ENCODE measurements around the gene WFIKKN1. TPM values are rescaled to one million over a fixed set of nuclear protein-coding genes. Genes with fewer than 3 reads are reported as not detected.

The WFIKKN1 gene
- total and polyA plus RNA-seq, 2 experiments from 2014 or later: 3.5 to 6.8 TPM

DNA sequence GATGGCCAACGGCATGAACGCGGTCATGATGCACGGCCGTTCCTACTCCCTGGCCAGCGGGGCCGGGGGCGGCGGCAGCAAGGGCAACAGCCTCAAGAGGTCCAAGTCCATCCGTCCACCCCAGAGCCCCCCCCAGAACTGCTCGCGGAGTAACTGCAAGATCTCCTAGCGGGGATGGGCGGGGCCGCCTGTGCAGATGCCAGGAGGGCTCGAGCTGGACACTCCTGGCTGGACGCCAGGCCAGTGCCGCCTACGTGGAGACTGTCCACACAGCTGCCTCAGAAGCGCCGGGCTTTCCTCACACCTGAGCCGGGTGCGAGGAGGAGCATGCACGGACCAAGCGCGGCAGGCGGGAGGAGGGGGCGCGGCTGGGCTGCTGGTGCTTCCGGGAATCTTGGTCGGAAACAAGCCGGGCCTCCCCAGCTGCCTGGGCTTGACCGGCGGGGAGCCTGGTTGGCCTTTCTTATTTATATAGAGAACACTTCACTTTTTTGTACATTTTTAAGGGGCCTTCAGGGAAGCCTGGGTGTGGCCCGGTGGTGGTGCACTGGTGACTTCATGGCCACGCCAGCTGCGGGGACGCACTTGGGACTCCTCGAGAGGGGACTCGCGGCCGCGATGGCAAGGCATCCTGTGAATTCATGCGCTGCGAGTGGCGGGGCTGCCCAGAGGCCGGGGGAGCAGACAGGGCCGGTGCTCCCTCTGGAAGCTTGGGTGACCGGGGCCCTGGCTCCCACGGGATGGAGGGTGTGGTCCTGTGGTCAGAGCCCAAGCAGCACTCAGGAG is 3.1 kb upstream of the WFIKKN1 start:
- H3K4me1 ChIP-seq (ENCODE audit: insufficient read depth): peaks cover 21% of the 10 kb centered on the region

More for the DNA sequence above, 3.1 kb upstream of the WFIKKN1 start:
- peaks cover 28% of the 10 kb centered on the region for H3K4me1 Mint-ChIP-seq
- Histone ChIP-seq H3K4me3 (no peak overlapping the region), H3K79me2 (replicated peaks; ENCODE audit: insufficient read depth) (no peaks in the 10 kb centered on the region; the same call in 1 of the 2 replicates), H3K27me3 (ENCODE audit: insufficient read depth) (no peaks in the 10 kb centered on the region), H3K9me2 (ENCODE audit: insufficient read depth) (no peaks in the 10 kb centered on the region), H3K36me3 (ENCODE audit: insufficient read depth) (no peaks in the 10 kb centered on the region), H3K4me2 (no peak overlapping the region), H3F3A (replicated peaks; ENCODE audit: low read depth) (peaks cover 14% of the 10 kb centered on the region), H4K20me1 (replicated peaks; ENCODE audit: insufficient read depth) (peaks cover 7% of the 10 kb centered on the region; the same call in 1 of the 2 replicates), H2AFZ (no peak overlapping the region), H3K27ac (ENCODE audit: low read depth) (no peak overlapping the region)
- TF ChIP-seq ETS1 (IDR thresholded peaks at IDR 0.05): no peak
- TF ChIP-seq NANOG (IDR thresholded peaks at IDR 0.05; ENCODE audit: borderline replicate concordance): no peak
- no peak for TF ChIP-seq JUNB (IDR thresholded peaks at IDR 0.05; ENCODE audit: unreplicated experiment)
- no peak for TF ChIP-seq STAT1 (IDR thresholded peaks at IDR 0.05; ENCODE audit: unreplicated experiment)
- TF ChIP-seq, protein P1, sequence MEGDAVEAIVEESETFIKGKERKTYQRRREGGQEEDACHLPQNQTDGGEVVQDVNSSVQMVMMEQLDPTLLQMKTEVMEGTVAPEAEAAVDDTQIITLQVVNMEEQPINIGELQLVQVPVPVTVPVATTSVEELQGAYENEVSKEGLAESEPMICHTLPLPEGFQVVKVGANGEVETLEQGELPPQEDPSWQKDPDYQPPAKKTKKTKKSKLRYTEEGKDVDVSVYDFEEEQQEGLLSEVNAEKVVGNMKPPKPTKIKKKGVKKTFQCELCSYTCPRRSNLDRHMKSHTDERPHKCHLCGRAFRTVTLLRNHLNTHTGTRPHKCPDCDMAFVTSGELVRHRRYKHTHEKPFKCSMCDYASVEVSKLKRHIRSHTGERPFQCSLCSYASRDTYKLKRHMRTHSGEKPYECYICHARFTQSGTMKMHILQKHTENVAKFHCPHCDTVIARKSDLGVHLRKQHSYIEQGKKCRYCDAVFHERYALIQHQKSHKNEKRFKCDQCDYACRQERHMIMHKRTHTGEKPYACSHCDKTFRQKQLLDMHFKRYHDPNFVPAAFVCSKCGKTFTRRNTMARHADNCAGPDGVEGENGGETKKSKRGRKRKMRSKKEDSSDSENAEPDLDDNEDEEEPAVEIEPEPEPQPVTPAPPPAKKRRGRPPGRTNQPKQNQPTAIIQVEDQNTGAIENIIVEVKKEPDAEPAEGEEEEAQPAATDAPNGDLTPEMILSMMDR (conservative IDR thresholded peaks at IDR 0.05; ENCODE audit: low read depth in 2 of 2): no peak
- no peak for TF ChIP-seq ZNF114 (CRISPR knock-in tag; IDR thresholded peaks at IDR 0.05)
- TF ChIP-seq, protein P2, sequence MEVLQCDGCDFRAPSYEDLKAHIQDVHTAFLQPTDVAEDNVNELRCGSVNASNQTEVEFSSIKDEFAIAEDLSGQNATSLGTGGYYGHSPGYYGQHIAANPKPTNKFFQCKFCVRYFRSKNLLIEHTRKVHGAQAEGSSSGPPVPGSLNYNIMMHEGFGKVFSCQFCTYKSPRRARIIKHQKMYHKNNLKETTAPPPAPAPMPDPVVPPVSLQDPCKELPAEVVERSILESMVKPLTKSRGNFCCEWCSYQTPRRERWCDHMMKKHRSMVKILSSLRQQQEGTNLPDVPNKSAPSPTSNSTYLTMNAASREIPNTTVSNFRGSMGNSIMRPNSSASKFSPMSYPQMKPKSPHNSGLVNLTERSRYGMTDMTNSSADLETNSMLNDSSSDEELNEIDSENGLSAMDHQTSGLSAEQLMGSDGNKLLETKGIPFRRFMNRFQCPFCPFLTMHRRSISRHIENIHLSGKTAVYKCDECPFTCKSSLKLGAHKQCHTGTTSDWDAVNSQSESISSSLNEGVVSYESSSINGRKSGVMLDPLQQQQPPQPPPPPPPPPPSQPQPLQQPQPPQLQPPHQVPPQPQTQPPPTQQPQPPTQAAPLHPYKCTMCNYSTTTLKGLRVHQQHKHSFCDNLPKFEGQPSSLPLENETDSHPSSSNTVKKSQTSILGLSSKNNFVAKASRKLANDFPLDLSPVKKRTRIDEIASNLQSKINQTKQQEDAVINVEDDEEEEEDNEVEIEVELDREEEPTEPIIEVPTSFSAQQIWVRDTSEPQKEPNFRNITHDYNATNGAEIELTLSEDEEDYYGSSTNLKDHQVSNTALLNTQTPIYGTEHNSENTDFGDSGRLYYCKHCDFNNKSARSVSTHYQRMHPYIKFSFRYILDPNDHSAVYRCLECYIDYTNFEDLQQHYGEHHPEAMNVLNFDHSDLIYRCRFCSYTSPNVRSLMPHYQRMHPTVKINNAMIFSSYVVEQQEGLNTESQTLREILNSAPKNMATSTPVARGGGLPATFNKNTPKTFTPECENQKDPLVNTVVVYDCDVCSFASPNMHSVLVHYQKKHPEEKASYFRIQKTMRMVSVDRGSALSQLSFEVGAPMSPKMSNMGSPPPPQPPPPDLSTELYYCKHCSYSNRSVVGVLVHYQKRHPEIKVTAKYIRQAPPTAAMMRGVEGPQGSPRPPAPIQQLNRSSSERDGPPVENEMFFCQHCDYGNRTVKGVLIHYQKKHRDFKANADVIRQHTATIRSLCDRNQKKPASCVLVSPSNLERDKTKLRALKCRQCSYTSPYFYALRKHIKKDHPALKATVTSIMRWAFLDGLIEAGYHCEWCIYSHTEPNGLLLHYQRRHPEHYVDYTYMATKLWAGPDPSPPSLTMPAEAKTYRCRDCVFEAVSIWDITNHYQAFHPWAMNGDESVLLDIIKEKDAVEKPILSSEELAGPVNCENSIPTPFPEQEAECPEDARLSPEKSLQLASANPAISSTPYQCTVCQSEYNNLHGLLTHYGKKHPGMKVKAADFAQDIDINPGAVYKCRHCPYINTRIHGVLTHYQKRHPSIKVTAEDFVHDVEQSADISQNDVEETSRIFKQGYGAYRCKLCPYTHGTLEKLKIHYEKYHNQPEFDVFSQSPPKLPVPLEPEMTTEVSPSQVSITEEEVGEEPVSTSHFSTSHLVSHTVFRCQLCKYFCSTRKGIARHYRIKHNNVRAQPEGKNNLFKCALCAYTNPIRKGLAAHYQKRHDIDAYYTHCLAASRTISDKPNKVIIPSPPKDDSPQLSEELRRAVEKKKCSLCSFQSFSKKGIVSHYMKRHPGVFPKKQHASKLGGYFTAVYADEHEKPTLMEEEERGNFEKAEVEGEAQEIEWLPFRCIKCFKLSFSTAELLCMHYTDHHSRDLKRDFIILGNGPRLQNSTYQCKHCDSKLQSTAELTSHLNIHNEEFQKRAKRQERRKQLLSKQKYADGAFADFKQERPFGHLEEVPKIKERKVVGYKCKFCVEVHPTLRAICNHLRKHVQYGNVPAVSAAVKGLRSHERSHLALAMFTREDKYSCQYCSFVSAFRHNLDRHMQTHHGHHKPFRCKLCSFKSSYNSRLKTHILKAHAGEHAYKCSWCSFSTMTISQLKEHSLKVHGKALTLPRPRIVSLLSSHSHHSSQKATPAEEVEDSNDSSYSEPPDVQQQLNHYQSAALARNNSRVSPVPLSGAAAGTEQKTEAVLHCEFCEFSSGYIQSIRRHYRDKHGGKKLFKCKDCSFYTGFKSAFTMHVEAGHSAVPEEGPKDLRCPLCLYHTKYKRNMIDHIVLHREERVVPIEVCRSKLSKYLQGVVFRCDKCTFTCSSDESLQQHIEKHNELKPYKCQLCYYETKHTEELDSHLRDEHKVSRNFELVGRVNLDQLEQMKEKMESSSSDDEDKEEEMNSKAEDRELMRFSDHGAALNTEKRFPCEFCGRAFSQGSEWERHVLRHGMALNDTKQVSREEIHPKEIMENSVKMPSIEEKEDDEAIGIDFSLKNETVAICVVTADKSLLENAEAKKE (CRISPR knock-in tag; IDR thresholded peaks at IDR 0.05): no peak
- no peak for TF ChIP-seq EZH2 (IDR thresholded peaks at IDR 0.05; ENCODE audit: low read depth, unreplicated experiment)
- no peak for TF ChIP-seq POLR2AphosphoS5 (IDR thresholded peaks at IDR 0.05; ENCODE audit: low read depth)
- no peak for TF ChIP-seq EZH2phosphoT487 (IDR thresholded peaks at IDR 0.05; ENCODE audit: unreplicated experiment)
- no peak for TF ChIP-seq ZNF331 (CRISPR knock-in tag; IDR thresholded peaks at IDR 0.05; ENCODE audit: low read depth)
- no peak for TF ChIP-seq REST (IDR thresholded peaks at IDR 0.05; ENCODE audit: unreplicated experiment)
- TF ChIP-seq CREB1 (CRISPR knock-in tag; IDR thresholded peaks at IDR 0.05; ENCODE audit: low read depth): no peak
- peaks cover 16% of the 10 kb centered on the region for H3K27me3 Mint-ChIP-seq (ENCODE audit: insufficient read depth, low read depth, poor library complexity)
- no peaks in the 10 kb centered on the region for H3K9me3 Mint-ChIP-seq
- no peak overlapping the region for H3K27ac Mint-ChIP-seq
- H3K36me3 Mint-ChIP-seq (ENCODE audit: low read depth): no peaks in the 10 kb centered on the region; the same call in 2 of the 3 replicates
- no peak overlapping the region for H3K4me3 Mint-ChIP-seq
- DNase-seq (ENCODE audit: low spot score): no peak
- no peak for ATAC-seq

All from GM23338 (cell line).